WTC11 (cell line): ENCODE measurements around the gene SNX25. TPM values are rescaled to one million over a fixed set of nuclear protein-coding genes. Genes with fewer than 3 reads are reported as not detected.

Experiments used
- ATAC-seq: fragments of 200-7000 bp; cut with Tn5 transposase; 2 replicates; pipeline ENCODE4 v1.10.0; 2021; ENCODE audit warnings: mild to moderate bottlenecking, moderate library complexity
- CTCF ChIA-PET: fragments of 300-600 bp; sonication (Branson Sonifier 250); formaldehyde crosslinking; loops from one replicate; lab custom pipeline; 2021; ENCODE audit warnings: antibody characterized with exemption; lab: Charles Lee
- POLR2A ChIA-PET: fragments of 350-600 bp; sonication (Branson Sonifier 250); formaldehyde crosslinking; loops from one replicate; lab custom pipeline; 2021; ENCODE audit warnings: antibody characterized with exemption; lab: Charles Lee
- DNase-seq: peaks from one replicate; pipeline ENCODE4 v3.0.0; 2021; ENCODE audit warnings: low spot score
- H3K27ac Mint-ChIP-seq: 2 replicates; pipeline ENCODE4 v1.8.0; 2021; ENCODE audit warnings: mixed read lengths
- H3K27me3 Mint-ChIP-seq: 2 replicates; pipeline ENCODE4 v1.8.0; 2021; ENCODE audit warnings: low read depth, mild to moderate bottlenecking, moderate library complexity, mixed read lengths
- H3K36me3 Mint-ChIP-seq: 2 replicates; pipeline ENCODE4 v1.8.0; 2021; ENCODE audit warnings: mixed read lengths
- H3K4me1 Mint-ChIP-seq: 2 replicates; pipeline ENCODE4 v1.8.0; 2022; ENCODE audit warnings: mixed read lengths
- H3K4me3 Mint-ChIP-seq: 2 replicates; pipeline ENCODE4 v1.8.0; 2021; ENCODE audit warnings: mild to moderate bottlenecking, moderate library complexity, mixed read lengths
- H3K9me3 Mint-ChIP-seq: 2 replicates; pipeline ENCODE4 v1.8.0; 2021; ENCODE audit warnings: mixed read lengths
- AFF4 ChIP-seq: sonication (generic); formaldehyde crosslinking; IDR thresholded peaks from 2 replicates; pipeline ENCODE4 v1.8.1; 2023; ENCODE audit warnings: mild to moderate bottlenecking, missing genetic modification reagents, borderline replicate concordance
- ATF2 ChIP-seq: sonication (generic); formaldehyde crosslinking; IDR thresholded peaks from 2 replicates; pipeline ENCODE4 v1.8.1; 2022; ENCODE audit warnings: low read depth, missing genetic modification reagents, borderline replicate concordance
- FOXK1 ChIP-seq: sonication (generic); formaldehyde crosslinking; IDR thresholded peaks from 2 replicates; pipeline ENCODE4 v1.8.0; 2022; ENCODE audit warnings: mild to moderate bottlenecking, moderate library complexity, missing genetic modification reagents
- IRF2 ChIP-seq: sonication (generic); formaldehyde crosslinking; IDR thresholded peaks from 2 replicates; pipeline ENCODE4 v1.8.0; 2022; ENCODE audit warnings: low read depth, missing genetic modification reagents, borderline replicate concordance
- KAT7 ChIP-seq: sonication (generic); formaldehyde crosslinking; IDR thresholded peaks from 2 replicates; pipeline ENCODE4 v1.8.1; 2023; ENCODE audit warnings: missing genetic modification reagents, mild to moderate bottlenecking, borderline replicate concordance
- NFYB ChIP-seq: sonication (generic); formaldehyde crosslinking; conservative IDR thresholded peaks from 2 replicates; pipeline ENCODE4 v1.8.0; 2022; ENCODE audit warnings: low read depth, missing genetic modification reagents
- NR1H2 ChIP-seq: sonication (generic); formaldehyde crosslinking; IDR thresholded peaks from 2 replicates; pipeline ENCODE4 v1.9.0; 2021; ENCODE audit warnings: mild to moderate bottlenecking, moderate library complexity, missing genetic modification reagents
- NR2C2 ChIP-seq: sonication (generic); formaldehyde crosslinking; IDR thresholded peaks from 2 replicates; pipeline ENCODE4 v1.8.0; 2022; ENCODE audit warnings: mild to moderate bottlenecking, missing genetic modification reagents
- SMAD4 ChIP-seq: sonication (generic); formaldehyde crosslinking; IDR thresholded peaks from 2 replicates; pipeline ENCODE4 v1.8.0; 2022; ENCODE audit warnings: mild to moderate bottlenecking, missing genetic modification reagents
- TCF7 ChIP-seq: sonication (generic); formaldehyde crosslinking; IDR thresholded peaks from 2 replicates; pipeline ENCODE4 v1.8.0; 2022; ENCODE audit warnings: mild to moderate bottlenecking, low read depth, missing genetic modification reagents, moderate library complexity
- ZBTB21 ChIP-seq: sonication (generic); formaldehyde crosslinking; IDR thresholded peaks from 2 replicates; pipeline ENCODE4 v1.8.1; 2023; ENCODE audit warnings: mild to moderate bottlenecking, missing genetic modification reagents, borderline replicate concordance
- ZBTB43 ChIP-seq: sonication (generic); formaldehyde crosslinking; IDR thresholded peaks from 2 replicates; pipeline ENCODE4 v1.8.1; 2023; ENCODE audit warnings: mild to moderate bottlenecking, missing genetic modification reagents
- ZNF263 ChIP-seq: sonication (generic); formaldehyde crosslinking; IDR thresholded peaks from 2 replicates; pipeline ENCODE4 v1.8.1; 2022; ENCODE audit warnings: low read depth, mild to moderate bottlenecking, moderate library complexity, missing genetic modification reagents
- ZNF396 ChIP-seq: fragments of 250-450 bp; sonication (Bioruptor Pico); IDR thresholded peaks from 2 replicates; pipeline ENCODE4 v1.8.0; 2021; ENCODE audit warnings: mild to moderate bottlenecking, moderate library complexity, borderline replicate concordance
- total RNA-seq: library from RNA; stranded (reverse); gene quantifications from 3 replicates; pipeline ENCODE4 v1.2.3, GENCODE V29; 2021
- TF ChIP-seq, protein P1 (sequence below): sonication (generic); formaldehyde crosslinking; conservative IDR thresholded peaks from 2 replicates; pipeline ENCODE4 v1.8.1; 2022; ENCODE audit warnings: mild to moderate bottlenecking, missing genetic modification reagents
- TF ChIP-seq, protein P2 (sequence below): sonication (generic); formaldehyde crosslinking; IDR thresholded peaks from 2 replicates; pipeline ENCODE4 v1.8.1; 2023; ENCODE audit warnings: mild to moderate bottlenecking, moderate library complexity, missing genetic modification reagents
- TF ChIP-seq, protein P3 (sequence below): sonication (generic); formaldehyde crosslinking; IDR thresholded peaks from 2 replicates; pipeline ENCODE4 v1.8.0; 2022; ENCODE audit warnings: mild to moderate bottlenecking, missing genetic modification reagents
- TF ChIP-seq, protein P4 (sequence below): sonication (generic); formaldehyde crosslinking; IDR thresholded peaks from 2 replicates; pipeline ENCODE4 v1.8.0; 2022; ENCODE audit warnings: mild to moderate bottlenecking, missing genetic modification reagents
- TF ChIP-seq, protein P5 (sequence below): fragments of 250-450 bp; sonication (Bioruptor Pico); IDR thresholded peaks from 2 replicates; pipeline ENCODE4 v1.9.0; 2021; ENCODE audit warnings: mild to moderate bottlenecking

Gene SNX25
- total RNA-seq, 1 experiment from 2014 or later = 16.9 TPM

- TF ChIP-seq NR2C2 (CRISPR knock-in tag) (no peak), NFYB (CRISPR knock-in tag) (no peak), ZNF263 (CRISPR knock-in tag) (no peak), ZBTB21 (CRISPR knock-in tag) (no peak)
- TF ChIP-seq, all 79 proteins: peak for 0
These were observed 143.3 kb downstream of the SNX25 start (continued) for GRCh38 chr4:185352741-185353140.

GRCh38 chr4:185357211-185357610 lies 147.8 kb downstream of the SNX25 start:
- POLR2A ChIA-PET = no interaction called here
- Mint-ChIP-seq H3K4me3 (no peak overlapping the region), H3K4me1 (peaks cover 5% of the 10 kb centered on the region), H3K9me3 (no peaks in the 10 kb centered on the region), H3K36me3 (peaks cover 9% of the 10 kb centered on the region; the same call in 1 of the 2 replicates), H3K27ac (no peak overlapping the region; the same call in 1 of the 2 replicates), H3K27me3 (no peaks in the 10 kb centered on the region)
- CTCF ChIA-PET = no interaction called here
- ATAC-seq (no peak), DNase-seq (no peak)
- TF ChIP-seq KAT7 (no peak), ZBTB43 (CRISPR knock-in tag) (no peak), SMAD4 (CRISPR knock-in tag) (no peak), TCF7 (CRISPR knock-in tag) (no peak), IRF2 (no peak), NR1H2 (CRISPR knock-in tag) (no peak), AFF4 (no peak), FOXK1 (CRISPR knock-in tag) (no peak), ZNF396 (CRISPR knock-in tag) (no peak), ATF2 (CRISPR knock-in tag) (no peak)
- TF ChIP-seq, protein P1, sequence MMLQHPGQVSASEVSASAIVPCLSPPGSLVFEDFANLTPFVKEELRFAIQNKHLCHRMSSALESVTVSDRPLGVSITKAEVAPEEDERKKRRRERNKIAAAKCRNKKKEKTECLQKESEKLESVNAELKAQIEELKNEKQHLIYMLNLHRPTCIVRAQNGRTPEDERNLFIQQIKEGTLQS (CRISPR knock-in tag) = no peak
- TF ChIP-seq, protein P2, sequence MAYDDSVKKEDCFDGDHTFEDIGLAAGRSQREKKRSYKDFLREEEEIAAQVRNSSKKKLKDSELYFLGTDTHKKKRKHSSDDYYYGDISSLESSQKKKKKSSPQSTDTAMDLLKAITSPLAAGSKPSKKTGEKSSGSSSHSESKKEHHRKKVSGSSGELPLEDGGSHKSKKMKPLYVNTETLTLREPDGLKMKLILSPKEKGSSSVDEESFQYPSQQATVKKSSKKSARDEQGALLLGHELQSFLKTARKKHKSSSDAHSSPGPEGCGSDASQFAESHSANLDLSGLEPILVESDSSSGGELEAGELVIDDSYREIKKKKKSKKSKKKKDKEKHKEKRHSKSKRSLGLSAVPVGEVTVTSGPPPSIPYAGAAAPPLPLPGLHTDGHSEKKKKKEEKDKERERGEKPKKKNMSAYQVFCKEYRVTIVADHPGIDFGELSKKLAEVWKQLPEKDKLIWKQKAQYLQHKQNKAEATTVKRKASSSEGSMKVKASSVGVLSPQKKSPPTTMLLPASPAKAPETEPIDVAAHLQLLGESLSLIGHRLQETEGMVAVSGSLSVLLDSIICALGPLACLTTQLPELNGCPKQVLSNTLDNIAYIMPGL (CRISPR knock-in tag) = no peak
- TF ChIP-seq, protein P3, sequence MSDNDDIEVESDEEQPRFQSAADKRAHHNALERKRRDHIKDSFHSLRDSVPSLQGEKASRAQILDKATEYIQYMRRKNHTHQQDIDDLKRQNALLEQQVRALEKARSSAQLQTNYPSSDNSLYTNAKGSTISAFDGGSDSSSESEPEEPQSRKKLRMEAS (CRISPR knock-in tag) = no peak
- TF ChIP-seq, protein P4, sequence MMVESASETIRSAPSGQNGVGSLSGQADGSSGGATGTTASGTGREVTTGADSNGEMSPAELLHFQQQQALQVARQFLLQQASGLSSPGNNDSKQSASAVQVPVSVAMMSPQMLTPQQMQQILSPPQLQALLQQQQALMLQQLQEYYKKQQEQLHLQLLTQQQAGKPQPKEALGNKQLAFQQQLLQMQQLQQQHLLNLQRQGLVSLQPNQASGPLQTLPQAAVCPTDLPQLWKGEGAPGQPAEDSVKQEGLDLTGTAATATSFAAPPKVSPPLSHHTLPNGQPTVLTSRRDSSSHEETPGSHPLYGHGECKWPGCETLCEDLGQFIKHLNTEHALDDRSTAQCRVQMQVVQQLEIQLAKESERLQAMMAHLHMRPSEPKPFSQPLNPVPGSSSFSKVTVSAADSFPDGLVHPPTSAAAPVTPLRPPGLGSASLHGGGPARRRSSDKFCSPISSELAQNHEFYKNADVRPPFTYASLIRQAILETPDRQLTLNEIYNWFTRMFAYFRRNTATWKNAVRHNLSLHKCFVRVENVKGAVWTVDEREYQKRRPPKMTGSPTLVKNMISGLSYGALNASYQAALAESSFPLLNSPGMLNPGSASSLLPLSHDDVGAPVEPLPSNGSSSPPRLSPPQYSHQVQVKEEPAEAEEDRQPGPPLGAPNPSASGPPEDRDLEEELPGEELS (CRISPR knock-in tag) = no peak
- TF ChIP-seq, protein P5, sequence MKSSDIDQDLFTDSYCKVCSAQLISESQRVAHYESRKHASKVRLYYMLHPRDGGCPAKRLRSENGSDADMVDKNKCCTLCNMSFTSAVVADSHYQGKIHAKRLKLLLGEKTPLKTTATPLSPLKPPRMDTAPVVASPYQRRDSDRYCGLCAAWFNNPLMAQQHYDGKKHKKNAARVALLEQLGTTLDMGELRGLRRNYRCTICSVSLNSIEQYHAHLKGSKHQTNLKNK (CRISPR knock-in tag) = no peak
